HUES48 (cell line): ENCODE results near the gene PHPT1.
"Not testable (repeated sequence)": the region's sequence is repeated elsewhere in the genome, so short reads cannot be mapped to it uniquely, and the experiment has no call there.

Source experiments
- H3K27ac ChIP-seq: one replicate; pipeline ENCODE4 v1.7.0; 2013; ENCODE audit warnings: low read depth, low read length, inconsistent platforms
- H3K27me3 ChIP-seq: 2 replicates; pipeline ENCODE4 v1.6.1; 2013; ENCODE audit warnings: mild to moderate bottlenecking, low read length; ENCODE audit not compliant: control insufficient read depth, insufficient read depth
- H3K36me3 ChIP-seq: 2 replicates; pipeline ENCODE4 v1.6.1; 2013; ENCODE audit warnings: low read length; ENCODE audit not compliant: control insufficient read depth, insufficient read depth
- H3K4me1 ChIP-seq: 2 replicates; pipeline ENCODE4 v1.6.1; 2013; ENCODE audit warnings: mild to moderate bottlenecking, low read length; ENCODE audit not compliant: control insufficient read depth, insufficient read depth
- H3K4me3 ChIP-seq: 2 replicates; pipeline ENCODE4 v1.5.1; 2013; ENCODE audit warnings: mild to moderate bottlenecking, low read depth, low read length
- H3K9ac ChIP-seq: 2 replicates; pipeline ENCODE4 v1.6.1; 2013; ENCODE audit warnings: mild to moderate bottlenecking, low read depth, low read length, moderate library complexity
- H3K9me3 ChIP-seq: 2 replicates; pipeline ENCODE4 v1.6.1; 2013; ENCODE audit warnings: low read length; ENCODE audit not compliant: control insufficient read depth, insufficient read depth

The PHPT1 gene

DNA sequence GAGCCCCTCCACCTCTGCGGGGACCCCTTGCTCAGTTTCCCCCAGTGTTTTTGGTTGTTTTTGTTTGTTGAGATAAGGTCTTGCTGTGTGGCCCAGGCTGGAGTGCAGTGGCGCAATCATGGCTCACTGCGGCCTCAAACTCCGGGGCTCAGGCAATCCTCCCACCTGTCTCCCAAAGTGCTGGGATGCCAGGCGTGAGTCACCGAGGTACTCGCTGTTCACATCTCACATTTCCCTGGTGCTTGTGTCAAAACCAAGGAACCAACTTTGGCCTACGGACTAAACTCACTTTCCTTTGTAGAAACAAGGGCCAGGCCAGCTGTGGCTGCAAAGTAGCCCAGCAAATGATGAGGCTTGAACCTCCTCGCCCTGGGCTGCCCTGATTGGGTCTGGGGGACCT, 16.6 kb upstream of the PHPT1 start:
- no peak overlapping the region for H3K4me3 ChIP-seq
- H3K9me3 ChIP-seq, result no peaks in the 10 kb centered on the region
- H3K27ac ChIP-seq, result no peak overlapping the region
- H3K9ac ChIP-seq, result no peak overlapping the region
- no peaks in the 10 kb centered on the region for H3K4me1 ChIP-seq
- peaks cover 55% of the 10 kb centered on the region for H3K36me3 ChIP-seq
- no peaks in the 10 kb centered on the region for H3K27me3 ChIP-seq

DNA sequence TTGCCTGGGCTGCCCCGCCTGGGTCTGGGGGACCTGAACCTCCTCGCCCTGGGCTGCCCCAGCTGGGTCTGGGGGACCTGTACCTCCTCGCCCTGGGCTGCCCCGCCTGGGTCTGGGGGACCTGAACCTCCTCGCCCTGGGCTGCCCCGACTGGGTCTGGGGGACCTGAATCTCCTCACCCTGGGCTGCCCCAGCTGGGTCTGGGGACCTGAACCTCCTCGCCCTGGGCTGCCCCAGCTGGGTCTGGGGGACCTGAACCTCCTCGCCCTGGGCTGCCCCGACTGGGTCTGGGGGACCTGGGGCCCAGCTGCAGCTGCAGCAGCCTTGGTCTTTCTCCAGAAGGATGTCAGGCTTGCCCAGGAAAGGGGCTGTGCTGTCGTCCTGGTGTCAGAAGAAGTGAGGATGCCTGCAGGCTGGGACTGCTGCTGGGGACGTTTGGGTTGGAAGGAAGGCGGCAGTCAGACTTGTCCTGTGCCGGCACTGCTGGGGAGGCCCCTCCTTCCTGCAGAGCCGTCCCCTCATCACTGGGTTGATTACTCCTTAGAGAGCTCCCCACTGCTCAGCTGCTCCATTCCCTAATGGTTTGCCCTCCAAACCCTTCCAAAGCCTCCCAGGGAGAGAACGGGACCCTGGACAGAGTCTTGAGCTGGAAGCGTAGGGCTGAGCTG, 15.7 kb upstream of the PHPT1 start:
- peaks cover 46% of the 10 kb centered on the region for H3K36me3 ChIP-seq
- H3K4me1 ChIP-seq, H3K27ac ChIP-seq, H3K4me3 ChIP-seq, H3K9me3 ChIP-seq, H3K9ac ChIP-seq, H3K27me3 ChIP-seq: not testable (repeated sequence)

DNA sequence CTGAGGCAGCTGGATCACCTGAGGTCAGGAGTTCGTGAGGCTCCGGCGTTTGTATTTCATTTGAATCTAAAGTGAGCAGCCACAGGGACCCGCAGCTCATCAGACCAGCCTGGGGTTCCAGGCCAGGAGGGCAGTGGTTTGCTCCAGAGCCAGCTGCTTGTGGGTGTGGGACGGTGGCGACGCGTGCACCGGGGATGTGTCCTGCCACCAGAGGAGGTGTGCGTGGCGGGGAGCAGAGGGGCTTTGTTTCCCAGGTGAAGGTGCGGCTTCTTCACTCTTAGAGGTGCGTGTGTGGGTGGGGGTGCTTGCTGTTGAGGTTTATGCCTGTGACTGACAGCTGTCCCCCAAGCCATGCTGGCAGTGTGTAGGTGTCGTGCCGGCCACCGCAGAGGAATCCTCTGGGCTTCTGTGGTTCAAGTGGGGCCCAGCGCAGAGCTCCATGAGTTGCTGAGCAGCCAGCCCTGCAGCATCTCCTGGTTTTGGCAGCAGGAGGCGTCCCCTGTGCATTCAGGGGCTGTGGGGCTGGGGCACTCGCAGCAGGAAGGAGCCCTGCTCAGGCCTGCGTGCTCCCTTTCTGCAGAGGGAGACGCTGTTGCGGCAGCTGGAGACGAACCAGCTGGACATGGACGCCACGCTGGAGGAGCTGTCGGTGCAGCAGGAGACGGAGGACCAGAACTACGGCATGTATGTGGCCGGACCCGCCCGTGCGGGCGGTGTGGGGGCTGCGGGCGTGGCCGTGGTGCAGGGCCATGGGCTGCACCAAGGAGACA, 13.9 kb upstream of the PHPT1 start:
- Histone ChIP-seq H3K4me3 (no peak overlapping the region), H3K36me3 (peaks cover 37% of the 10 kb centered on the region), H3K4me1 (no peaks in the 10 kb centered on the region), H3K9me3 (no peaks in the 10 kb centered on the region), H3K27ac (no peak overlapping the region), H3K9ac (no peak overlapping the region), H3K27me3 (no peaks in the 10 kb centered on the region)

DNA sequence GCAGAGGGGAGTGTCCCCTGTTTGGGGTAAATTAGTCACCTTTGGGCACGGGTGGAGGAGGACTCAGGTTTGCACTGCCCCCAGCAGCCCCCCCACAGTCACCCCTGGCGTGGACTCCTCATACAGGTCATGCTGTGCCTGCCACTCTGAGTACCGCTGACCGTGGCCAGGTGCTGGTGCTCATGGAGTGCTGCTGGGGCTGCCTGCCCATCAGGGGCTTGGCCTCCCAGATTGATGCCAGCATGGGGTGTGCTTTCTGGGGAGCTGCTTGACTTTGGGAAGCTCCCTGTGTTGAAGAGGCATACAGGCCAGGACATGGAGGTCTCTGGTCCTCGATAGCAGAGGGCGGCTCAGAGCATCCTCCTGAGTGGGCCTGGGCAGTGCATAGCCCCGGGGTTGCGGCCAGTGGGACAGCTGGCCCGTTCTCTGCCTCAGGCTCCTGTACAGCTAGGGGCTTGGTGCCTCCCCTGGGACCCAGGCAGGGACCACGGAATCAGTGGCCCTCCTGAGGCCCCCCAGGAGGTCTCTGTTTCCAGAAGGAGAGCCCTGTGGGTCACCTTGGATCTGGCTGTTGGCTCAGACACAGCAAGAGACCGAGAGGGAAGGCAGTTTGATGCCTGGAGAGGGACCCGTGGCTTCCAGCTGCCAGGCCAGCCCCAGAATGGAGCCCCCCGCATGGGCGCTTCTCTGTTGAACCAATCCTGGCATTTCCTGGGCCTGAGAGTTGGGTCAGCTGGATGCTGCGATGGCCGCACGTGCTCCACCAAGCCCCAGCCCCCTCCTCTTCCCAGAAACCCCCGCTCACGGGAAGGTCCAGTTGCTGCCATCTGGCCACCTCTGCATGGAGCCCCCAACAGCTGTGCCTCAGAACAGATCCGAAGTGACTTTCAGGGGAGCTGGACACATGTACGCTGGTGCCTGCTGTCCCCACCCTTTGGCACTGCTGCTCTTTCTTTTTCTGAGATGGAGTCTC, 13.0 kb upstream of the PHPT1 start:
- Histone ChIP-seq H3K9me3 (no peaks in the 10 kb centered on the region), H3K36me3 (peaks cover 29% of the 10 kb centered on the region), H3K27ac (no peak overlapping the region), H3K9ac (no peak overlapping the region), H3K27me3 (no peaks in the 10 kb centered on the region), H3K4me1 (peaks cover 8% of the 10 kb centered on the region), H3K4me3 (no peak overlapping the region)

DNA sequence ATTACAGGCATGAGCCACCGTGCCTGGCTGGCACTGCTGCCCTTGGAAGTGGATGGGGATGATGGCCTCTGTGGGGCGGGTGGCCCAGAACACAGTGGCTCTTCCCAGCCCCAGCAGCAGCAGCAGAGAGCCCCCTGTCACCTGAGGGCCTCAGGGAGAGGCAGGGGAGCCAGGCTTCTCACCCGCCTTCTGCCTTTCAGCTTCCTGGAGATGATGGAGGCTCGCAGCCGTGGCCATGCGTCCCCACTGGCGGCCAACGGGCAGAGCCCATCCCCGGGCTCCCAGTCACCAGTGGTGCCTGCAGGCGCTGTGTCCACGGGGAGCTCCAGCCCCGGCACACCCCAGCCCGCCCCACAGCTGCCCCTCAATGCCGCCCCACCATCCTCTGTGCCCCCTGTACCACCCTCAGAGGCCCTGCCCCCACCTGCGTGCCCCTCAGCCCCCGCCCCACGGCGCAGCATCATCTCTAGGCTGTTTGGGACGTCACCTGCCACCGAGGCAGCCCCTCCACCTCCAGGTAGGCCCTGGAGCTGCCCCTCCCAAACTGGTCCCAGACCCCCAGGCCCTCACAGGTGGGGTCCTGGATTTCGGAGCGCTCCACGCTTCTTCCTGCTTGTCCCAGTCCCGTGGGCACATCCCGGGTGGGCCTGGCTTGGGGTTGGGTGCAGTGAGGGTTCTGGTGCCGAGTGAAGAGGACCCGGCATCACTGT, 11.9 kb upstream of the PHPT1 start:
- Histone ChIP-seq H3K4me3 (no peak overlapping the region), H3K27ac (no peak overlapping the region), H3K27me3 (no peaks in the 10 kb centered on the region), H3K9ac (no peak overlapping the region), H3K9me3 (no peaks in the 10 kb centered on the region), H3K4me1 (peaks cover 15% of the 10 kb centered on the region), H3K36me3 (peaks cover 18% of the 10 kb centered on the region)

DNA sequence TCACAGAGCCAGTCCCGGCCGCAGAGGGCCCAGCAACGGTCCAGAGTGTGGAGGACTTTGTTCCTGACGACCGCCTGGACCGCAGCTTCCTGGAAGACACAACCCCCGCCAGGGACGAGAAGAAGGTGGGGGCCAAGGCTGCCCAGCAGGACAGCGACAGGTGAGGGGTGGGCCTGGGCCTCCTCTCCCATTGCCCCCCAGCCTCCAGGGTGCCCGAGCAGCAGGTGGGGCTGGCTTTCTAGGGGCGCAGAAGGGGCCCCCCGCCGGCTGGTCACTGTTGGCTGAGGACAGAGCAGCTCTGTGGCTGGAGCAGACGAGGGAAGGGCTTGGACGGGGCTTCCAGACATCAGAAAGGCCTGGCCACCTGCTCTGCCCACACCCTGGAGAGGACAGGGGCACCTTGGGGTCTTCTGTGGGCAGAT, 11.3 kb upstream of the PHPT1 start:
- Histone ChIP-seq H3K36me3 (peaks cover 12% of the 10 kb centered on the region), H3K4me1 (peaks cover 15% of the 10 kb centered on the region)
- H3K27ac ChIP-seq, H3K9me3 ChIP-seq, H3K27me3 ChIP-seq, H3K4me3 ChIP-seq, H3K9ac ChIP-seq: not testable (repeated sequence)

DNA sequence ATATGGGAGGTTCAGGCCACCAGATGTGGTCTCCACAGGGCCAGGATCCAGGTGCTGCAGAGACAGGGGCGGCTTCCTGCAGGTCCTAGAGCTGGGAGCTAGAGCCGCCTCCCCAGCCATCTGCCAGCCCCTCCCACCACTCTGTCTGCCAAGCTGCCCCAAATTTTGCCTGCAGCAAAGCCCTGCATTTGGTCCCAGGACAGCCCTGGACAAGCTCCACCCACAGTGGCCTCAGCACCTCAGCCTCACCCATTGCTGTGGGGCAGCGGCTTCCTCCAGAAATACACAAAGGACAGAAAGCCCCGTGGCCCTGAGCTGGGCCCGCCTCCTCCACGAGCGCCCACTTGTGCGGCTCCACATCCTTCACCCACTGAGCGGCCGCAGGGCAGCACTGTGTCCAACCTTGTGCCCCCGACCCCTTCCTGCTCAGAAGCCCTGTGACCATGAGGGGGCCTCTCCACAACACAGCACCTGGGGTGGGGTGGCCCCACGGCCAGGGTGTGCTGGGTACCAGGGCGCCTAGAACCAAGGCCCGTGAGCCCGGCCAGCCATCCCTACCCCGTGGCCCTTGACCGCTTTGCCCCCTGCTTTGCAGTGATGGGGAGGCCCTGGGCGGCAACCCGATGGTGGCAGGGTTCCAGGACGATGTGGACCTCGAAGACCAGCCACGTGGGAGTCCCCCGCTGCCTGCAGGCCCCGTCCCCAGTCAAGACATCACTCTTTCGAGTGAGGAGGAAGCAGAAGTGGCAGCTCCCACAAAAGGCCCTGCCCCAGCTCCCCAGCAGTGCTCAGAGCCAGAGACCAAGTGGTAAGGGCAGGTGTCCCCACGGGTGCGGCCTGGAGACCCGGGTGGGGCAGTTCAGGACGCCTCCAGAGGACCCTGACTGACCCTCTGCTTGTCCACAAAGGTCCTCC, 10.6 kb upstream of the PHPT1 start:
- no peaks in the 10 kb centered on the region for H3K9me3 ChIP-seq
- H3K9ac ChIP-seq, result no peak overlapping the region
- peaks cover 12% of the 10 kb centered on the region for H3K36me3 ChIP-seq
- H3K27me3 ChIP-seq, result no peaks in the 10 kb centered on the region
- H3K27ac ChIP-seq, result no peak overlapping the region
- H3K4me3 ChIP-seq, result no peak overlapping the region
- peaks cover 15% of the 10 kb centered on the region for H3K4me1 ChIP-seq

DNA sequence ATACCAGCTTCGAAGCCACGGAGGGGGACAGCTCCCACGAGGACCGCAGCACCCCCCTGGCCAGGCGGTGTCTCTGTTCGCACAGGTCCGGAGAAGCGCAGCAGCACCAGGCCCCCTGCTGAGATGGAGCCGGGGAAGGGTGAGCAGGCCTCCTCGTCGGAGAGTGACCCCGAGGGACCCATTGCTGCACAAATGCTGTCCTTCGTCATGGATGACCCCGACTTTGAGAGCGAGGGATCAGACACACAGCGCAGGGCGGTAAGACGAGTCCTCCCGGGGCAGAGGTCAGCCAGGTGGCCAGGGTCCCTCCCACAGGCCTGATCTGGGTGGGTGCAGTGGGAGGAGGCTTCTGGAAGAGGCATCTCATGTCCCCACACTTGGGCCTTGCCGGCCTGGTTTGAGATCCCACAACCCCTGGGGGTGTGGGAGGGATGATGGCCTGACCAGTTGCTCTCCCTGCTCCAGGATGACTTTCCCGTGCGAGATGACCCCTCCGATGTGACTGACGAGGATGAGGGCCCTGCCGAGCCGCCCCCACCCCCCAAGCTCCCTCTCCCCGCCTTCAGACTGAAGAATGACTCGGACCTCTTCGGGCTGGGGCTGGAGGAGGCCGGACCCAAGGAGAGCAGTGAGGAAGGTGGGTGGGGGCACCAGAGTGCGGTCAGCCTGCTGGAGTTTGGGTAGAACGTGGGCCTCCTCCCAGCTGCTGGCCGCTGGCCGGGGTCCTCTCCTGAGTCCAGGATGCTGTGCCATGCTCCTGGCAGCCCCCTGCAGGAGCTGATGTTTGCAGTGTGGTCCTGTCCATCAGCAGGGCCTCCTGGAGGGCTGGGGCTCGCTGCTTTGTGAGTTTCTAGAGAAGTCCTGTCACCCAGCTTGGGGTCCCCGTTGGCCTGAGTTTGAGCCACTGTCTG, 9.7 kb upstream of the PHPT1 start:
- Histone ChIP-seq H3K4me1 (peaks cover 15% of the 10 kb centered on the region), H3K27ac (peak overlapping the region; percentile 36), H3K36me3 (peaks cover 12% of the 10 kb centered on the region), H3K9ac (no peak overlapping the region), H3K9me3 (no peaks in the 10 kb centered on the region), H3K27me3 (no peaks in the 10 kb centered on the region), H3K4me3 (no peak overlapping the region)

DNA sequence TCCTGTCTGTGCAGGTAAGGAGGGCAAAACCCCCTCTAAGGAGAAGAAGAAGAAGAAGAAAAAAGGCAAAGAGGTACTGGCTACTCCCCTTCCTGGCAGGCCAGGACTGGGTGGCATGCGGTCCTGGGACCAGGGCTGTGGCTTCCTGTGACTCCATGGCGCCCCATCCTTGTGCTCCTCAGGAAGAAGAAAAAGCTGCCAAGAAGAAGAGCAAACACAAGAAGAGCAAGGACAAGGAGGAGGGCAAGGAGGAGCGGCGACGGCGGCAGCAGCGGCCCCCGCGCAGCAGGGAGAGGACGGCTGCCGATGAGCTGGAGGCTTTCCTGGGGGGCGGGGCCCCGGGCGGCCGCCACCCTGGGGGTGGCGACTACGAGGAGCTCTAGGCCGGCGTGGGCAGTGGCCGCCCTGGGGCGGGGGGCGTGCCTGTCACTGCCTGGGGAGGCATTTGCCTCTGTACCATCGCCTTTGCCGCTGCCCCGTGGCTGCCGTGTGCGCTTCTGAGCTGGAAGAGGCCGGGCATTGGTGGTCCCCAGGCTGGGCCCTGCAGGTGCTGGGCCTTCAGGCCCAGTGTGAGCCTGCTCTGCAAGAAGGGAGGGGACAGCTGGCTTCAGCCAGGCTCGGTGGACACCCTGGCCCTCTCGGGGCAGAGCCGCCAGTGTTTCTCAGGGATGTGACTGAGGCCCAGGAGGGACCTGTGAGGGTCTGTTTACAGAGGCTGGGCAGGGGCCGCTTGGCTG, 8.9 kb upstream of the PHPT1 start:
- Histone ChIP-seq H3K27ac (peak overlapping the region; percentile 55), H3K4me3 (no peak overlapping the region), H3K27me3 (no peaks in the 10 kb centered on the region), H3K36me3 (peaks cover 12% of the 10 kb centered on the region), H3K9ac (no peak overlapping the region), H3K9me3 (no peaks in the 10 kb centered on the region), H3K4me1 (peaks cover 15% of the 10 kb centered on the region)
